HG03039 (cell line): ENCODE data around the gene LITAFD.
"Not testable (repeated sequence)": the region's sequence is repeated elsewhere in the genome, so short reads cannot be mapped to it uniquely, and the experiment has no call there.

Experiments used
- ATAC-seq: cut with Tn5 transposase; IDR thresholded peaks from one replicate; pipeline ENCODE4 v1.9.1; 2021; ENCODE audit warnings: mild to moderate bottlenecking, moderate library complexity; ENCODE audit not compliant: unreplicated experiment

Gene LITAFD

GRCh38 chr16:8893426-8893825 lies 11.3 kb downstream of the LITAFD start:
- ATAC-seq: no peak

DNA sequence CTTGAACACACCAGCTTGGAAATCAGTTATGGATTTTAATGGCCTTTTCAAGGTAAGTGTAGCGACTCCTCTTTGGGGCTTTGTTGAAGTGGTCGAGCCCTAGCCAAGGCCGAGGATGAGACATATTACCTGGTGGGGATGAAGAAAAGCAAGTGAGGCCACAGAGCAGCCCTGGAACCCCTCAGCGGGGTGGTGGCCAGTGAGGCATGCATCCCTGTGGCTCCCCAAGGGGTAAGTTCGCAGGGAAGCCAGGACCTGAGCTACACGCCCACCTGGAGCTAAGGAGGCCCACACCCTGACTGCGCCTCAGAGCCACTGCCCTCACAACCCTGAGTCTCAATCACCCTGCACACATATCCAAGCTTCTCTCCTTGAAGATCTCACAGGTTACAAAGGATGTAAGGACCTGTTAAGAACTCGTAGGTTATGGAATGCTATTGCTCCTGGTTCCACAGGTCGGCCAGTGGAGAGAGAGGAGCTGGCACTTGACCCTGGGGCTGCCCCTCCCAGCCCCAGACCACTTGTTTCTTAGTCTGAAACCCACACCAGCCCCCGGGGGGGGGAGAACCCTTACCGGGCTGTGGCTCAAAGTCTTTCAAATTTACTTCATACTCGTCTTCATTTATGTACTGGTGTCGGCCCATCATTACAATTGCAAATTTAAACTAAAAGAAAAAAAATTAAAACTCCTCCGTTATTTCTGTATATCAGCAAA lies 12.0 kb downstream of the LITAFD start:
- ATAC-seq: no peak

DNA sequence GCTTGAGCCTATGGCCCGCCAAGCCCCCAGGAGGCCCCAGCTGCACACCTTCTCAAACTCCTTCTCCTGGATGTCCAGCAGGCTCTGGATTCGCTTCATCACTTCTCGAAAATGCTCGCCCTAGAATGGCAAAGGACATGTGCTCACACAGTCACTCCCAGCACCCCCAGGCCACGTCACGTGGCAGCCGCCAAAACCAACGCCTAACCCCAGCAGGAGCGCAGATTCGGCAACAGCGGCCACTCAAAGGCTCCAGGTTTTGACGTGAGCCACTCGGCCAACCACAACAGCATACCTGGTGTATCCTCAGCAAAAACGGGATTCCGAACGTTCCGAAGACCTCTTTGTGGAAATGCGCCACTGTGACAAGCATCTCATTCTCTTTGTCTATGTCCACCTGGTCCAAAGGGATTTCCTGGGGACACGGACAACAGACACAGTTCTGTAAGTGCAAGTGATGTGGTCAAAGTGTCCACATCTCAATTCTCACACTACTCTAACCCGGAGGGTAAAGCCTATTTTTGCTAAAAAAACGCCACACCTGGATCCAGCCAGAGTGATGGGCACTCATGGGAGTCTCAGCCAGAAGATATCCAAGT lies 12.7 kb downstream of the LITAFD start:
- no peak for ATAC-seq

- no peak for ATAC-seq
Observed at GRCh38 chr16:8898660-8899318, 16.6 kb downstream of the LITAFD start.

DNA sequence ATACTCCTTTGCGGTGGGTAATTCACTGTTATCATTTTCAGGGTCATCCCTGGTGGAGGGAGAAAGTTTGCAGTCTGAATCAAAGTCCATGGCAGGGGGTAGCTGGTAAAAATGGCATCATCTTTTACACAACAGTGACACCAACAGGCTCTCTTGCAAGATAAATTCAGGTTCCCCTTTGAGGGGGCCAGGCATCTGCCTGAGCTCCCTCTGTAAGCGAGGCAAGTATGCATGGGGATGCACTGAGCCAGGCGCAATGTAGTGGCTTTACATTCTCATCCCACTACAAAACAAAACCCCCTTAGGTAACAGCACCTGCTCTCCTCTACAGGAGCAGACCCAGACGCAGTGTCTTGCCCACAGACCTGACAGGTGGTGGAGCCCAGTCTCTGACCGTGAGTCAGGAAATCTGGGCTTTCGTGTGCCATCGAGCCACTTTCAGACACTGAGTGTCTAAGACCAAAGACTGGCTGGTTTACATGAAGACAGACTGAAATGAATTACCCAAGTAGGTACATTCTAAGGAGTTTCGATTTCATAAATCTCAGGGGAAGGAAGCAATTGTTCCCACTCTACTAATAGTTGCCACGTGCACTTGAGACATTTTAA lies 17.7 kb downstream of the LITAFD start:
- no peak for ATAC-seq

- ATAC-seq: no peak
Observed at GRCh38 chr16:8900343-8900742, 18.2 kb downstream of the LITAFD start.

DNA sequence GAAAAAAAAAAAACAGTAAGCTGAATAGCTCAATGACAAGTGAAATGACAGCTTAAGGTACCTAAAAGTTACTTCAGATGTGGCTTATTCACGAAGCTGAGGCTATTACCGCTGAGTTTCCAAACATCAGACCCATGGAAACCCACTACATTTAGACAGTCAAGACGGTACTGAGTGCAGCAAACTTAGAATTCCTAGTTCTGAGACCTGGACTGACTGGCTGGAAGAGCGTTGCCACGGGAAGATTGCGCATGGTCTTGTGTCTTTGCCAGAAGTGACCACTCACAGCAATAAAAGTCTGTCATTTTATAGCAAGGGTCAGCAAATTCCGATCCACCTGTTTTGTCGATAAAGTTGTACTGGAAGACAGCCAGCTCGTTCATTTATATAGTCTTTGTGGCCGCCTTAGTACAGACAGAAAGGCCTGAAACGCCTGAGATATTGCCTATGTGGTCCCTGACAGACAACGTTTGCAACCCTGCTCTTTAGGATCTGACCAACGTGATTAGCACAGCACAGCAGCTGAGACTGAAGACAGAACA lies 19.2 kb downstream of the LITAFD start:
- ATAC-seq: no peak

DNA sequence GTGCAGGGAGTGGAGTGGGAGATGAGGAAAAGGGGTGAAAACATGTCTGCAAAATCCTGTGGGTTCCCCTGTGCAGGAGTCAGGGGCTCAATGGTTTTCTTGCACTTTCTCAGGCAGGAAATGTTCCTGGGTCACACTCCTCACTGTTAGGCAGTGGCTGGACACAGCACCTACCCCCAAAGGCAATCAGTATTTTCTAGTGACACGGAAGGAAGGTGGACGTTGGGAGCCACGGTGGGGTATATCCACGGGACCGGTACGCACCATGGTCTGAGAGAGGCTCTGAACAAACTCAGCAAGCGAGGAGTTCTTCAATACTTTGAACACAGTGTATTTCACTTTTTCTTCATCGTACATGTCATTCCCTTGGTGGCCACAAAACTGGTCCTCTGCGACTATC lies 20.9 kb downstream of the LITAFD start:
- ATAC-seq: no peak

DNA sequence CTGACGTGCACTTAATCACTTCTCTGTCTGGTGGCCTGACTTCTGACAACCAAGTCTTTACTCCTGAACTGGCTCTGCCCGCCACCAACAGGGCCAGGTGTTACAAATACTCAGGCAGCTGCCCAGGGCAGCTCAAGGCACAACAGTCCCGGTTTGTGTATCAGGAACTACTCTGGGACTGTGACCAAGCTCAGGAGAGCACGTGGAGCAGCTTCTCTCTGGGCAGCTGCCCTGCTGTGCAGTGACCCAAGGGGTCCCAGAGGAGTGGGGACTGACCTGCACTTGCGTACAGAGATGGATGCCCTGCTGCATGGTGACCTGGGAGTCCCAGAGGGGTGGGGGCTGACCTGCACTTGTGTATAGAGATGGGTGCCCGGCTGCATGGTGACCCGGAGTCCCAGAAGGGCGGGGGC lies 21.9 kb downstream of the LITAFD start:
- ATAC-seq: no peak

DNA sequence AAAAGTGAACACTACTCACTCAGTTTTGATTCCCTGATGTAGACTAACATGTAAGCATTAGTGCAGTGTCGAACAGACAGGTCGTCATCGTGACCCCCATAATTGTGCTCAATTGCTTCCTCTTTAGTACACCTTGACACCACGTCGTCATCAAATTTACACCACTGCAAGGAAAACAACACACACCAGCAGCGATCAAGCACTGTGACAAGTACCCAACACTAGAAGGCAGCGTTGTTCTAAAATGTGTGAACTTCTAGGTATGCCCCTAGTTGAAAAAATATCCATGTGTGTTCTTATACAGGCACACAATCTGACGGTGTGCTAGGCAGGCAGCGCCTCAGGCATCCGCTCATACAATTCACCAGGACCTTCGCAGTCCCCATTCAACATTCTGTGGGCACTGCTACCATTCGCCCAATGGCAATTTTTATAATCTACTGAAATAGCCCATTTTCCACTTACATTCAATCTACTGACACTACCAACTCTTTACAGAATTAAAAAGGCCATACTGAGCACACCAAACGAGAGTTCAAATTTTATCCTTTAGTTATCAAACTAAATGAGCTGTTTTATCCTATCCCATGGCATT lies 23.1 kb downstream of the LITAFD start:
- ATAC-seq: no peak

GRCh38 chr16:8905795-8906591 lies 23.8 kb downstream of the LITAFD start:
- ATAC-seq: no peak

DNA sequence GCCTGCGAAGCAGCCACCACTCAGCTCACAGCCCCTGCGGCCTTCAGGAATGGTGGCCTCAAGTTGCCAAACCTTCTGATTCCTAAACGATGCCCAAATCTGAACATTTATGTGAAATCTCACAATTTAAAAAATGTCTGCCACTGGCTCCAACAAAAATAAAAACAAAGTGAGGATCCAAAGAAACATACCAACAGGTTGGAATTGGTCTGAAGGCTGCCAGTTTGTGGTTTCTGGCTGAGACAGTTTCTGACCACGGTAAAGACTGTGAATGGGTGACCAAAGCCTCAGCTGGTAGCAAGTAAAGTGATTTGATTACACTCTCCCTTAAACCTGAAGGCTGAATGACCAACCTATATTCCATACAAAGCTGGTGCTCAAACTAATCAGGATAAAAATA lies 24.9 kb downstream of the LITAFD start:
- ATAC-seq: no peak

- ATAC-seq: no peak
Observed at GRCh38 chr16:8908810-8909468, 26.8 kb downstream of the LITAFD start.

DNA sequence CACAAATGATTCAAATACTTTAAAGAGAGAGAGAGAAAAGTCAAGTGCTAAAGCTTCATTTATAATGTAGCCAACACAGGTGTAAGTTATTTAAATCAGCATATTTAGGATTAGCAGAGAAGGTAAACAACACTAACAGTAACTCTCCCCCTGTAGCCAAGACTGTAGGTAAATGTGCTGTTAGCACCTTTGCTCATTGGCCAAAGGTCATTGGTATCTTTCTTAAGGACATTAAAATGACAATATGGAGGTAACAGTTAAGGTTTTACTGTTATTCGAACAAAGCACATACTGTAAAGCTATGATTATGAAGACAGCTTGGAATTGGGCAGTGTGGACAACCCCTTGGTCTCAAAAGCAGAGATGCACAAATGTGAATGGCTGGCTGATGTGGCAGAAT lies 28.7 kb downstream of the LITAFD start:
- no peak for ATAC-seq

DNA sequence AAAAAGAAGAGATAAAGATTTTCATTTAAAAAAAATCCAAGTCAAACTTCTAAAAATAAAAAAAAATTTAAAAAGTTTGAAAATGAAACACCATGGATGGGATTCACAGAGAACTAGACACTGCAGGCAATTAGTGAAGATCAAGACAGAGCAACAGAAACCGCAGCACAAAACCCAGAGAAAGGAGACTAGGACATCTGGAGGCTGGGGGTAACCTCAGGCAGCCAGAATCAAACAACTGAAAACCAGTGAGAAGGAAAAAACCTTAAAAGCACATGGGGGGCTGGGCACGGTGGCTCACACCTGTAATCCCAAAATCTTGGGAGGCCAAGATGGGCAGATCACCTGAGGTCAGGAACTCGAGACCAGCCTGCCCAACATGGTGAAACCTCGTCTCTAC lies 30.6 kb downstream of the LITAFD start:
- ATAC-seq: no peak

GRCh38 chr16:8914098-8914497 lies 31.9 kb downstream of the LITAFD start:
- ATAC-seq: no peak

GRCh38 chr16:8915722-8916301 lies 33.7 kb downstream of the LITAFD start:
- no peak for ATAC-seq

- no peak for ATAC-seq
Observed at GRCh38 chr16:8916541-8917225, 34.5 kb downstream of the LITAFD start.

DNA sequence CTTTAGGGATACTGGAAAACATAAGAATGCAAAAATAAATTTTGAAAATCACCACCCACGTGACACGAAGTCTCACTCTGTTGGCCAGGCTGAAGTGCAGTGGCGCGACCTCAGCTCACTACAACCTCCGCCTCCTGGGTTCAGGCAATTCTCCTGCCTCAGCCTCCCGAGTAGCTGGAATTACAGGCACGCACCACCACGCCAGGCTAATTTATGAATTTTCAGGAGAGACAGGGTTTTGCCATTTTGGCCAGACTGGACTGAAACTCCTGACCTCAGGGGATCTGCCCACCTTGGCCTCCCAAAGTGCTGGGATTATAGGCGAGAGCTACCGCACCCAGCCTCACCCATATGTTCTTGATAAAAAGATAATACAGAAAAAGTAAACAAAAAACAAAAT lies 35.2 kb downstream of the LITAFD start:
- not testable (repeated sequence) for ATAC-seq
